SK-N-SH (cell line): ENCODE results near the gene PRMT3. TPM values are rescaled to one million over a fixed set of nuclear protein-coding genes. Genes with fewer than 3 reads are reported as not detected.

Experiments used
- CTCF ChIA-PET: fragments of 300-600, 350-600 bp; formaldehyde crosslinking; extraction: SDS; loops from one replicate; lab custom pipeline; 2021; lab: Yijun Ruan, JAX
- POLR2A ChIA-PET: fragments of 350-600 bp; sonication (Branson Sonifier 250); formaldehyde crosslinking; extraction: SDS; loops from one replicate; lab custom pipeline; 2020; ENCODE audit warnings: antibody characterized with exemption, inconsistent platforms; lab: Yijun Ruan, JAX
- DNase-seq: peaks from one replicate; pipeline ENCODE4 v3.0.0; 2012
- H2AFZ ChIP-seq: fragments of 200-600 bp; sonication (generic); 2 replicates; pipeline ENCODE4 v1.8.1; 2016; ENCODE audit warnings: antibody characterized with exemption, mild to moderate bottlenecking, low read depth
- H3F3A ChIP-seq: fragments of 200-600 bp; sonication (generic); replicated peaks from 2 replicates; pipeline ENCODE3; 2016; ENCODE audit warnings: antibody characterized with exemption, mild to moderate bottlenecking; ENCODE audit not compliant: insufficient read depth
- H3K27ac ChIP-seq, 2 experiments: fragments of 200-500 bp in 1 of 2; fragments of 200-600 bp in 1 of 2; sonication (Bioruptor generic) in 1 of 2; sonication (generic), shearing (Covaris generic) in 1 of 2; 2 replicates each; pipeline versions ENCODE4 v1.5.1 to v1.6.1; 2014 to 2016; ENCODE audit warnings: low read depth in 2 of 2, inconsistent platforms in 1 of 2, low read length in 1 of 2, mild to moderate bottlenecking in 1 of 2, mixed read lengths in 1 of 2
- H3K27me3 ChIP-seq: fragments of 200-600 bp; sonication (generic), shearing (Covaris generic); 2 replicates; pipeline ENCODE4 v1.6.1; 2016; ENCODE audit warnings: mixed run types; ENCODE audit not compliant: insufficient read depth
- H3K36me3 ChIP-seq, 2 experiments: fragments of 200-500 bp in 1 of 2; fragments of 200-600 bp in 1 of 2; sonication (Bioruptor generic) in 1 of 2; sonication (generic) in 1 of 2; replicated peaks in 1 of 2; 2 replicates each; pipeline versions ENCODE3 to v1.5.1; 2014 to 2016; ENCODE audit warnings: low read length in 1 of 2, mild to moderate bottlenecking in 1 of 2; ENCODE audit not compliant: insufficient read depth in 2 of 2, control insufficient read depth in 1 of 2
- H3K4me1 ChIP-seq, 2 experiments: fragments of 200-500 bp in 1 of 2; fragments of 200-600 bp in 1 of 2; sonication (Bioruptor generic) in 1 of 2; sonication (generic), shearing (Covaris generic) in 1 of 2; 2 replicates each; pipeline versions ENCODE4 v1.5.1 to v1.6.1; 2014 to 2016; ENCODE audit warnings: low read depth in 1 of 2, low read length in 1 of 2, mixed run types in 1 of 2; ENCODE audit not compliant: insufficient read depth in 2 of 2, control insufficient read depth in 1 of 2
- H3K4me2 ChIP-seq: fragments of 200-600 bp; sonication (generic), shearing (Covaris generic); 2 replicates; pipeline ENCODE4 v1.6.1; 2017; ENCODE audit warnings: mixed run types
- H3K4me3 ChIP-seq, 2 experiments: fragments of 200-500 bp in 1 of 2; fragments of 200-600 bp in 1 of 2; sonication (Bioruptor generic) in 1 of 2; sonication (generic), shearing (Covaris generic) in 1 of 2; 2 replicates each; pipeline versions ENCODE4 v1.5.1 to v1.8.1; 2014 to 2016; ENCODE audit warnings: low read depth in 2 of 2, inconsistent platforms in 1 of 2, low read length in 1 of 2, mild to moderate bottlenecking in 1 of 2, mixed read lengths in 1 of 2, moderate library complexity in 1 of 2
- H3K79me2 ChIP-seq: fragments of 200-600 bp; sonication (generic); 2 replicates; pipeline ENCODE4 v1.8.1; 2017; ENCODE audit warnings: mild to moderate bottlenecking; ENCODE audit not compliant: insufficient read depth
- H3K9ac ChIP-seq: fragments of 200-600 bp; sonication (generic); 2 replicates; pipeline ENCODE4 v1.6.1; 2017; ENCODE audit warnings: mixed run types
- H3K9me2 ChIP-seq: fragments of 200-600 bp; sonication (generic); 2 replicates; pipeline ENCODE4 v1.6.1; 2017; ENCODE audit warnings: mixed run types
- H3K9me3 ChIP-seq: fragments of 200-600 bp; sonication (generic); 2 replicates; pipeline ENCODE4 v1.6.1; 2017; ENCODE audit warnings: mixed run types, mild to moderate bottlenecking, moderate library complexity
- H4K20me1 ChIP-seq: fragments of 200-600 bp; sonication (generic); 2 replicates; pipeline ENCODE4 v1.6.1; 2017; ENCODE audit warnings: mild to moderate bottlenecking, mixed run types; ENCODE audit not compliant: insufficient read depth
- ELF1 ChIP-seq: IDR thresholded peaks from 2 replicates; pipeline ENCODE4 v1.4.0; 2012
- EZH2phosphoT487 ChIP-seq: fragments of 200-600 bp; sonication (generic); IDR thresholded peaks from 2 replicates; pipeline ENCODE4 v1.6.1; 2017; ENCODE audit warnings: low read depth, mixed run types, mild to moderate bottlenecking, antibody characterized with exemption, moderate library complexity, borderline replicate concordance
- FOSL2 ChIP-seq: IDR thresholded peaks from 2 replicates; pipeline ENCODE4 v1.4.0; 2012; ENCODE audit warnings: low read depth, mild to moderate bottlenecking, moderate library complexity, borderline replicate concordance
- FOXJ3 ChIP-seq: sonication (generic); formaldehyde crosslinking; IDR thresholded peaks from 2 replicates; pipeline ENCODE4 v1.5.1; 2020; ENCODE audit warnings: mild to moderate bottlenecking, missing genetic modification reagents
- FOXM1 ChIP-seq: IDR thresholded peaks from 2 replicates; pipeline ENCODE4 v1.4.0; 2012; ENCODE audit warnings: low read depth, mild to moderate bottlenecking
- GATA2 ChIP-seq: sonication (generic); formaldehyde crosslinking; IDR thresholded peaks from 2 replicates; pipeline ENCODE4 v1.5.0; 2020; ENCODE audit warnings: mild to moderate bottlenecking, missing genetic modification reagents
- JUND ChIP-seq: IDR thresholded peaks from 2 replicates; pipeline ENCODE4 v1.4.0; 2012
- NFIC ChIP-seq: IDR thresholded peaks from 2 replicates; pipeline ENCODE4 v1.4.0; 2012; ENCODE audit warnings: borderline replicate concordance
- NRF1 ChIP-seq: IDR thresholded peaks from 2 replicates; pipeline ENCODE4 v1.6.1; 2012; ENCODE audit warnings: low read depth, mild to moderate bottlenecking, low read length
- RCOR1 ChIP-seq: fragments of 150-350 bp; IDR thresholded peaks from 2 replicates; pipeline ENCODE4 v1.6.1; 2017; ENCODE audit warnings: antibody characterized with exemption, low read length
- RXRA ChIP-seq: IDR thresholded peaks from 2 replicates; pipeline ENCODE4 v1.4.0; 2012; ENCODE audit warnings: low read depth, mild to moderate bottlenecking, borderline replicate concordance
- SIN3A ChIP-seq: IDR thresholded peaks from 2 replicates; pipeline ENCODE4 v1.6.1; 2012; ENCODE audit warnings: low read depth, mild to moderate bottlenecking, low read length, moderate library complexity, borderline replicate concordance
- SMC3 ChIP-seq: IDR thresholded peaks from 2 replicates; pipeline ENCODE4 v1.6.1; 2012; ENCODE audit warnings: low read depth, low read length, improper control_type of control experiment
- WGBS: methylation state at CpG from one replicate; pipeline ENCODE4 v1.1.6; 2017; ENCODE audit warnings: low lambda C conversion rate; 5-methylcytosine and 5-hydroxymethylcytosine counted together
- polyA plus RNA-seq, 3 experiments: library from polyadenylated mRNA; depleted of rRNA; stranded (reverse); fragments of >200 nt; gene quantifications; 2 replicates each; pipeline ENCODE4 v1.2.3, GENCODE V29; 2012
- TF ChIP-seq, protein P1 (sequence below): IDR thresholded peaks from 2 replicates; pipeline ENCODE4 v1.6.1; 2012; ENCODE audit warnings: mild to moderate bottlenecking, low read depth, low read length, moderate library complexity
- TF ChIP-seq, protein P2 (sequence below): fragments of 150-350 bp; IDR thresholded peaks from 2 replicates; pipeline ENCODE4 v1.6.1; 2016; ENCODE audit warnings: mild to moderate bottlenecking, low read depth, low read length
- TF ChIP-seq, protein P3 (sequence below): IDR thresholded peaks from 2 replicates; pipeline ENCODE4 v1.4.0; 2012; ENCODE audit warnings: low read depth
- TF ChIP-seq, protein P4 (sequence below): IDR thresholded peaks from 2 replicates; pipeline ENCODE4; 2012
- TF ChIP-seq, protein P5 (sequence below): IDR thresholded peaks from 2 replicates; pipeline ENCODE4 v1.4.0; 2012; ENCODE audit warnings: low read depth, borderline replicate concordance

PRMT3 gene
- polyA plus RNA-seq, 1 of the 3 experiments (the other 2 are of a cell fraction), result 10.8 TPM

DNA sequence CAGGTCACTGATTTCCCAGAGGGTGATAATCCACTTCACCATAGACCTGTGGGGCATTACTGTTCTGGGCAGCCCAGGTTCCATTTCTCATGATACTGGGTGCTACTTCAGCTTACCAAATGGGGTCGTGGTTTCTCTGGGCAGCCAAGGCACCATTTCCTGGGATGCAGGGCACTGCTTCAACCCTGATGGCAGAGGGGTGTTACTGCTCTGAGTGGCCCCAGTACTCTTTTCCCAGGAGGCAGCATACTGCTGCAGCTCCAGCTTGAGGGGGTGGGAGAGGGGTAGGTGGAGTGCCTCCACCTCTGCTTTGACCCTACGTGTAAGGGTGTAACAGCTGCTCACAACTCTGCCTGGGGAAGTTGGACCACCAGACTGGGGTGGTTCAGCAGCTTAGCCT lies 51.1 kb downstream of the PRMT3 start:
- Histone ChIP-seq H3F3A (no peaks in the 10 kb centered on the region), H3K4me2 (no peak overlapping the region), H3K27ac (no peak overlapping the region), H2AFZ (no peak overlapping the region), H3K36me3 (peaks cover 3 to 17% of the 10 kb centered on the region in 2 experiments), H3K9me2 (no peaks in the 10 kb centered on the region), H3K4me3 (no peak overlapping the region), H3K27me3 (no peaks in the 10 kb centered on the region), H3K79me2 (no peaks in the 10 kb centered on the region), H4K20me1 (no peaks in the 10 kb centered on the region), H3K4me1 (no peaks in the 10 kb centered on the region), H3K9ac (no peak overlapping the region), H3K9me3 (no peaks in the 10 kb centered on the region)
- POLR2A ChIA-PET, result no interaction called here
- no peak for DNase-seq
- no peak for TF ChIP-seq SMC3
- TF ChIP-seq, protein P1, sequence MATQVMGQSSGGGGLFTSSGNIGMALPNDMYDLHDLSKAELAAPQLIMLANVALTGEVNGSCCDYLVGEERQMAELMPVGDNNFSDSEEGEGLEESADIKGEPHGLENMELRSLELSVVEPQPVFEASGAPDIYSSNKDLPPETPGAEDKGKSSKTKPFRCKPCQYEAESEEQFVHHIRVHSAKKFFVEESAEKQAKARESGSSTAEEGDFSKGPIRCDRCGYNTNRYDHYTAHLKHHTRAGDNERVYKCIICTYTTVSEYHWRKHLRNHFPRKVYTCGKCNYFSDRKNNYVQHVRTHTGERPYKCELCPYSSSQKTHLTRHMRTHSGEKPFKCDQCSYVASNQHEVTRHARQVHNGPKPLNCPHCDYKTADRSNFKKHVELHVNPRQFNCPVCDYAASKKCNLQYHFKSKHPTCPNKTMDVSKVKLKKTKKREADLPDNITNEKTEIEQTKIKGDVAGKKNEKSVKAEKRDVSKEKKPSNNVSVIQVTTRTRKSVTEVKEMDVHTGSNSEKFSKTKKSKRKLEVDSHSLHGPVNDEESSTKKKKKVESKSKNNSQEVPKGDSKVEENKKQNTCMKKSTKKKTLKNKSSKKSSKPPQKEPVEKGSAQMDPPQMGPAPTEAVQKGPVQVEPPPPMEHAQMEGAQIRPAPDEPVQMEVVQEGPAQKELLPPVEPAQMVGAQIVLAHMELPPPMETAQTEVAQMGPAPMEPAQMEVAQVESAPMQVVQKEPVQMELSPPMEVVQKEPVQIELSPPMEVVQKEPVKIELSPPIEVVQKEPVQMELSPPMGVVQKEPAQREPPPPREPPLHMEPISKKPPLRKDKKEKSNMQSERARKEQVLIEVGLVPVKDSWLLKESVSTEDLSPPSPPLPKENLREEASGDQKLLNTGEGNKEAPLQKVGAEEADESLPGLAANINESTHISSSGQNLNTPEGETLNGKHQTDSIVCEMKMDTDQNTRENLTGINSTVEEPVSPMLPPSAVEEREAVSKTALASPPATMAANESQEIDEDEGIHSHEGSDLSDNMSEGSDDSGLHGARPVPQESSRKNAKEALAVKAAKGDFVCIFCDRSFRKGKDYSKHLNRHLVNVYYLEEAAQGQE, result no peak
- no peak for TF ChIP-seq GATA2 (CRISPR knock-in tag)
- TF ChIP-seq FOSL2, result no peak
- TF ChIP-seq, protein P2, sequence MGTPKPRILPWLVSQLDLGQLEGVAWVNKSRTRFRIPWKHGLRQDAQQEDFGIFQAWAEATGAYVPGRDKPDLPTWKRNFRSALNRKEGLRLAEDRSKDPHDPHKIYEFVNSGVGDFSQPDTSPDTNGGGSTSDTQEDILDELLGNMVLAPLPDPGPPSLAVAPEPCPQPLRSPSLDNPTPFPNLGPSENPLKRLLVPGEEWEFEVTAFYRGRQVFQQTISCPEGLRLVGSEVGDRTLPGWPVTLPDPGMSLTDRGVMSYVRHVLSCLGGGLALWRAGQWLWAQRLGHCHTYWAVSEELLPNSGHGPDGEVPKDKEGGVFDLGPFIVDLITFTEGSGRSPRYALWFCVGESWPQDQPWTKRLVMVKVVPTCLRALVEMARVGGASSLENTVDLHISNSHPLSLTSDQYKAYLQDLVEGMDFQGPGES, result no peak
- no peak for TF ChIP-seq SIN3A
- TF ChIP-seq, protein P3, sequence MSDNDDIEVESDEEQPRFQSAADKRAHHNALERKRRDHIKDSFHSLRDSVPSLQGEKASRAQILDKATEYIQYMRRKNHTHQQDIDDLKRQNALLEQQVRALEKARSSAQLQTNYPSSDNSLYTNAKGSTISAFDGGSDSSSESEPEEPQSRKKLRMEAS, result no peak
- no peak for TF ChIP-seq ELF1
- no peak for TF ChIP-seq FOXM1
- no peak for TF ChIP-seq NRF1
- no peak for TF ChIP-seq NFIC
- TF ChIP-seq, protein P4, sequence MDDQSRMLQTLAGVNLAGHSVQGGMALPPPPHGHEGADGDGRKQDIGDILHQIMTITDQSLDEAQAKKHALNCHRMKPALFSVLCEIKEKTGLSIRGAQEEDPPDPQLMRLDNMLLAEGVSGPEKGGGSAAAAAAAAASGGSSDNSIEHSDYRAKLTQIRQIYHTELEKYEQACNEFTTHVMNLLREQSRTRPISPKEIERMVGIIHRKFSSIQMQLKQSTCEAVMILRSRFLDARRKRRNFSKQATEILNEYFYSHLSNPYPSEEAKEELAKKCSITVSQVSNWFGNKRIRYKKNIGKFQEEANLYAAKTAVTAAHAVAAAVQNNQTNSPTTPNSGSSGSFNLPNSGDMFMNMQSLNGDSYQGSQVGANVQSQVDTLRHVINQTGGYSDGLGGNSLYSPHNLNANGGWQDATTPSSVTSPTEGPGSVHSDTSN, result no peak
- TF ChIP-seq EZH2phosphoT487, result no peak
- TF ChIP-seq FOXJ3 (CRISPR knock-in tag), result no peak
- no peak for TF ChIP-seq JUND
- no peak for TF ChIP-seq RCOR1
- TF ChIP-seq, protein P5, sequence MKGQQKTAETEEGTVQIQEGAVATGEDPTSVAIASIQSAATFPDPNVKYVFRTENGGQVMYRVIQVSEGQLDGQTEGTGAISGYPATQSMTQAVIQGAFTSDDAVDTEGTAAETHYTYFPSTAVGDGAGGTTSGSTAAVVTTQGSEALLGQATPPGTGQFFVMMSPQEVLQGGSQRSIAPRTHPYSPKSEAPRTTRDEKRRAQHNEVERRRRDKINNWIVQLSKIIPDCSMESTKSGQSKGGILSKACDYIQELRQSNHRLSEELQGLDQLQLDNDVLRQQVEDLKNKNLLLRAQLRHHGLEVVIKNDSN, result no peak
- no peak for TF ChIP-seq RXRA
- WGBS, result 100% methylated on average over 2 of the region's 2 CpGs
- CTCF ChIA-PET, result interaction anchor here (0.8 to 2.8 kb wide), 3 partner anchors 37 to 171 kb away, joined by 3 to 13 read pairs (median 4); no protein-coding TSS in a partner anchor
